ENCODE data around the gene LTO1.

LTO1 gene

GRCh38 chr11:69680688-69681087, 5.5 kb upstream of the LTO1 start:
- no peak for DNase-seq (ENCODE audit: low spot score)
- Histone ChIP-seq H3K79me1 (ENCODE audit: low read depth, low read length) (no peaks in the 10 kb centered on the region), H3K4me3 (ENCODE audit: low read length in 2 of 2) (peak overlapping the region in 1 of 2 donors; percentile 61), H4K91ac (ENCODE audit: low read depth, low read length, poor library complexity) (no peak overlapping the region), H2BK12ac (ENCODE audit: low read length) (no peak overlapping the region), H3K27me3 (ENCODE audit: control insufficient read depth in 3 of 3, insufficient read depth in 3 of 3, low read depth in 1 of 3, low read length in 3 of 3) (peaks cover 0 to 14% (median 7%) of the 10 kb centered on the region in 3 experiments), H3K9me3 (replicated peaks in 1 of 2; ENCODE audit: control insufficient read depth in 2 of 2, insufficient read depth in 1 of 2, low read depth in 1 of 2, low read length in 2 of 2) (peaks cover 0 to 3% of the 10 kb centered on the region in 2 donors), H2BK5ac (ENCODE audit: low read length) (no peak overlapping the region), H3K23ac (ENCODE audit: low read depth, low read length, poor library complexity) (peak overlapping the region; percentile 75), H2AFZ (ENCODE audit: low read length) (no peak overlapping the region), H3K4ac (ENCODE audit: low read length) (peak overlapping the region; percentile 97), H2AK5ac (ENCODE audit: low read depth, low read length) (no peak overlapping the region), H3K4me1 (ENCODE audit: control insufficient read depth in 2 of 2, insufficient read depth in 1 of 2, low read depth in 1 of 2, low read length in 2 of 2) (peaks cover 0 to 2% of the 10 kb centered on the region in 2 donors), H3K4me2 (ENCODE audit: insufficient read depth, low read length, poor library complexity, severe bottlenecking) (no peak overlapping the region), H3K9ac (ENCODE audit: low read depth, low read length, poor library complexity) (peak overlapping the region; percentile 66), H3K36me3 (replicated peaks in 1 of 2; ENCODE audit: control insufficient read depth in 2 of 2, insufficient read depth in 2 of 2, low read length in 2 of 2) (no peaks in the 10 kb centered on the region), H2BK120ac (ENCODE audit: low read depth, low read length) (no peak overlapping the region), H4K8ac (ENCODE audit: low read depth, low read length) (peak overlapping the region; percentile 20), H3K18ac (ENCODE audit: low read length) (no peak overlapping the region), H3K14ac (ENCODE audit: low read length) (peak overlapping the region; percentile 64), H3K27ac (replicated peaks; ENCODE audit: low read length) (no peak overlapping the region), H2BK15ac (ENCODE audit: low read length) (no peak overlapping the region)
- no CpG with 5 or more reads among the region's 5 CpGs for WGBS, 2 donors (ENCODE audit: extremely low coverage in 2 of 2, insufficient read length in 2 of 2, insufficient replicate concordance in 1 of 2)

- peaks cover 5% of the 10 kb centered on the region for H3K79me1 ChIP-seq (ENCODE audit: low read depth, low read length)
Observed at GRCh38 chr11:69677749-69678148, 2.6 kb upstream of the LTO1 start.

GRCh38 chr11:69674267-69674885, 777 bp downstream of the LTO1 start:
- H3K4me3 ChIP-seq (ENCODE audit: low read length in 2 of 2) = peak overlapping the region; percentile 81 to 95
- peaks cover 5 to 8% of the 10 kb centered on the region in 2 donors for H3K4me1 ChIP-seq (ENCODE audit: control insufficient read depth in 2 of 2, insufficient read depth in 1 of 2, low read depth in 1 of 2, low read length in 2 of 2)
- no peak overlapping the region for H3K4ac ChIP-seq (ENCODE audit: low read length)
- no peaks in the 10 kb centered on the region for H3K27me3 ChIP-seq (ENCODE audit: control insufficient read depth in 3 of 3, insufficient read depth in 3 of 3, low read depth in 1 of 3, low read length in 3 of 3)
- H3K4me2 ChIP-seq (ENCODE audit: insufficient read depth, low read length, poor library complexity, severe bottlenecking) = peak overlapping the region; percentile 86
- H2BK12ac ChIP-seq (ENCODE audit: low read length) = no peak overlapping the region
- H2BK15ac ChIP-seq (ENCODE audit: low read length) = no peak overlapping the region
- H3K23ac ChIP-seq (ENCODE audit: low read depth, low read length, poor library complexity) = no peak overlapping the region
- no peak overlapping the region for H2AK5ac ChIP-seq (ENCODE audit: low read depth, low read length)
- H4K8ac ChIP-seq (ENCODE audit: low read depth, low read length) = no peak overlapping the region
- no CpG with 5 or more reads among the region's 18 CpGs for WGBS, 2 donors (ENCODE audit: extremely low coverage in 2 of 2, insufficient read length in 2 of 2, insufficient replicate concordance in 1 of 2)
- no peak for DNase-seq (ENCODE audit: low spot score)
- H3K18ac ChIP-seq (ENCODE audit: low read length) = no peak overlapping the region
- H3K9me3 ChIP-seq (replicated peaks in 1 of 2; ENCODE audit: control insufficient read depth in 2 of 2, insufficient read depth in 1 of 2, low read depth in 1 of 2, low read length in 2 of 2) = no peaks in the 10 kb centered on the region
- H2AFZ ChIP-seq (ENCODE audit: low read length) = no peak overlapping the region
- no peak overlapping the region for H3K27ac ChIP-seq (replicated peaks; ENCODE audit: low read length)
- H2BK120ac ChIP-seq (ENCODE audit: low read depth, low read length) = no peak overlapping the region
- no peak overlapping the region for H2BK5ac ChIP-seq (ENCODE audit: low read length)
- H3K79me1 ChIP-seq (ENCODE audit: low read depth, low read length) = peaks cover 5% of the 10 kb centered on the region
- peaks cover 8 to 38% of the 10 kb centered on the region in 2 donors for H3K36me3 ChIP-seq (replicated peaks in 1 of 2; ENCODE audit: control insufficient read depth in 2 of 2, insufficient read depth in 2 of 2, low read length in 2 of 2)
- no peak overlapping the region for H3K14ac ChIP-seq (ENCODE audit: low read length)
- no peak overlapping the region for H4K91ac ChIP-seq (ENCODE audit: low read depth, low read length, poor library complexity)
- peak overlapping the region; percentile 100 for H3K9ac ChIP-seq (ENCODE audit: low read depth, low read length, poor library complexity)

More at GRCh38 chr11:69677749-69678148, 2.6 kb upstream of the LTO1 start:
- Histone ChIP-seq H3K4me1 (ENCODE audit: control insufficient read depth in 2 of 2, insufficient read depth in 1 of 2, low read depth in 1 of 2, low read length in 2 of 2) (peaks cover 5 to 8% of the 10 kb centered on the region in 2 donors), H3K36me3 (replicated peaks in 1 of 2; ENCODE audit: control insufficient read depth in 2 of 2, insufficient read depth in 2 of 2, low read length in 2 of 2) (peaks cover 0 to 8% of the 10 kb centered on the region in 2 donors), H3K27me3 (ENCODE audit: control insufficient read depth in 3 of 3, insufficient read depth in 3 of 3, low read depth in 1 of 3, low read length in 3 of 3) (peaks cover 0 to 5% (median 3%) of the 10 kb centered on the region in 3 experiments), H3K14ac (ENCODE audit: low read length) (no peak overlapping the region), H3K18ac (ENCODE audit: low read length) (no peak overlapping the region), H4K8ac (ENCODE audit: low read depth, low read length) (no peak overlapping the region), H3K4me3 (ENCODE audit: low read length in 2 of 2) (no peak overlapping the region), H2BK120ac (ENCODE audit: low read depth, low read length) (no peak overlapping the region), H2BK5ac (ENCODE audit: low read length) (no peak overlapping the region), H3K9ac (ENCODE audit: low read depth, low read length, poor library complexity) (no peak overlapping the region), H2BK15ac (ENCODE audit: low read length) (no peak overlapping the region), H2BK12ac (ENCODE audit: low read length) (no peak overlapping the region), H4K91ac (ENCODE audit: low read depth, low read length, poor library complexity) (no peak overlapping the region), H3K4ac (ENCODE audit: low read length) (no peak overlapping the region), H3K23ac (ENCODE audit: low read depth, low read length, poor library complexity) (no peak overlapping the region), H3K9me3 (replicated peaks in 1 of 2; ENCODE audit: control insufficient read depth in 2 of 2, insufficient read depth in 1 of 2, low read depth in 1 of 2, low read length in 2 of 2) (peaks cover 0 to 3% of the 10 kb centered on the region in 2 donors), H2AK5ac (ENCODE audit: low read depth, low read length) (no peak overlapping the region), H3K4me2 (ENCODE audit: insufficient read depth, low read length, poor library complexity, severe bottlenecking) (no peak overlapping the region), H2AFZ (ENCODE audit: low read length) (no peak overlapping the region), H3K27ac (replicated peaks; ENCODE audit: low read length) (no peak overlapping the region)
- WGBS, 2 donors (ENCODE audit: extremely low coverage in 2 of 2, insufficient read length in 2 of 2, insufficient replicate concordance in 1 of 2) = no CpG with 5 or more reads among the region's 2 CpGs
- no peak for DNase-seq (ENCODE audit: low spot score)

DNA sequence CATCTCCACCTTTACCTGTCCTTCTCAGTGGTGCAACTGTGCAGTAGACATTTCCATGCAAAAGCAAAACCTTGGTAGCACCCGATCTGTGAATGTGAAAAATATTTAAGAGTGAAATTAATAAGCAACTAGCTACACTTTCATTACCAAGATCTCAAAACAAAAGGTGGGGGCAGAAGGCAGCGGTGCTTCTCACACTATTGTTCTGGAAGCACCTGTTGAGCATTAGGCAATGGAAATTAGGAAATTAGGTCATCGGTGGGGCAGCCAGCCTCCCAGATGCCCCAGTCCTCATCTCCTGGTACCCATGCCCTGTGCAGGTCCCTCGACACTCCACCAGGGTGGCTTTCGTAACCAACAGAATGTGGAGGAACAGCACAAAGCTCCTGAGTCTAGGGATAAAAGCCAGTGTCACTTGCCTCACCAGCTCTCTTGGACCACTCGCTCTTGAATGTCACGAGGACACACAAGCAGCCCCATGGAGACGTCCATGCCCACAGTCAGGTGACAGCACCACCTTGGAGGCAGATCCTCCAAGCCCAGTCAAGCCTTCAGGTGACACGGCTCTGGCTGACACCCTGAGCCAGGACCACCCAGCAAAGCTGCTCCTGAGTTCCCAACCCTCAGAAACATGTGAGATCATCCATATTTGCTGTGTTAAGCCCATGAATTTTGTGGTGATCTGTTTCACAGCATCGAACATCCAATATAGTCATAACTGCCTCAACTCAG, 3.3 kb downstream of the LTO1 start:
- H4K91ac ChIP-seq (ENCODE audit: low read depth, low read length, poor library complexity) = no peak overlapping the region
- H3K9me3 ChIP-seq (replicated peaks in 1 of 2; ENCODE audit: control insufficient read depth in 2 of 2, insufficient read depth in 1 of 2, low read depth in 1 of 2, low read length in 2 of 2) = no peaks in the 10 kb centered on the region
- H2AFZ ChIP-seq (ENCODE audit: low read length) = no peak overlapping the region
- WGBS, 2 donors (ENCODE audit: extremely low coverage in 2 of 2, insufficient read length in 2 of 2, insufficient replicate concordance in 1 of 2) = no CpG with 5 or more reads among the region's 10 CpGs
- no peak for DNase-seq (ENCODE audit: low spot score)
- peaks cover 5 to 8% of the 10 kb centered on the region in 2 donors for H3K4me1 ChIP-seq (ENCODE audit: control insufficient read depth in 2 of 2, insufficient read depth in 1 of 2, low read depth in 1 of 2, low read length in 2 of 2)
- H2BK5ac ChIP-seq (ENCODE audit: low read length) = no peak overlapping the region
- H3K4me3 ChIP-seq (ENCODE audit: low read length in 2 of 2) = no peak overlapping the region
- no peak overlapping the region for H3K4me2 ChIP-seq (ENCODE audit: insufficient read depth, low read length, poor library complexity, severe bottlenecking)
- H3K23ac ChIP-seq (ENCODE audit: low read depth, low read length, poor library complexity) = no peak overlapping the region
- no peak overlapping the region for H4K8ac ChIP-seq (ENCODE audit: low read depth, low read length)
- no peaks in the 10 kb centered on the region for H3K27me3 ChIP-seq (ENCODE audit: control insufficient read depth in 3 of 3, insufficient read depth in 3 of 3, low read depth in 1 of 3, low read length in 3 of 3)
- H3K79me1 ChIP-seq (ENCODE audit: low read depth, low read length) = peaks cover 5% of the 10 kb centered on the region
- H2BK12ac ChIP-seq (ENCODE audit: low read length) = no peak overlapping the region
- H2AK5ac ChIP-seq (ENCODE audit: low read depth, low read length) = no peak overlapping the region
- H3K14ac ChIP-seq (ENCODE audit: low read length) = no peak overlapping the region
- no peak overlapping the region for H2BK120ac ChIP-seq (ENCODE audit: low read depth, low read length)
- H3K9ac ChIP-seq (ENCODE audit: low read depth, low read length, poor library complexity) = no peak overlapping the region
- no peak overlapping the region for H3K27ac ChIP-seq (replicated peaks; ENCODE audit: low read length)
- no peak overlapping the region for H3K18ac ChIP-seq (ENCODE audit: low read length)
- no peak overlapping the region for H3K4ac ChIP-seq (ENCODE audit: low read length)
- no peak overlapping the region for H2BK15ac ChIP-seq (ENCODE audit: low read length)
- H3K36me3 ChIP-seq (replicated peaks in 1 of 2; ENCODE audit: control insufficient read depth in 2 of 2, insufficient read depth in 2 of 2, low read length in 2 of 2) = peaks cover 11 to 58% of the 10 kb centered on the region in 2 donors

Data from neuronal stem cell (in vitro differentiated cells).